NCI-H2196 treated with DMSO at 0.1 percent for 48 hours (cell line): ENCODE results near the gene ITIH5.

Source experiments
- DNase-seq: peaks from one replicate; lab custom pipeline; 2025; ENCODE audit not compliant: unreplicated experiment; lab: John Stamatoyannopoulos, UW

ITIH5 gene

GRCh38 chr10:7525314-7526016 lies 141.3 kb downstream of the ITIH5 start:
- DNase-seq, result no peak

GRCh38 chr10:7523656-7524055 lies 143.1 kb downstream of the ITIH5 start:
- DNase-seq, result no peak

GRCh38 chr10:7520507-7521485 lies 146.0 kb downstream of the ITIH5 start:
- no peak for DNase-seq

- DNase-seq, result no peak
Measured at GRCh38 chr10:7519351-7519750, 147.4 kb downstream of the ITIH5 start.

GRCh38 chr10:7518693-7519092 lies 148.1 kb downstream of the ITIH5 start:
- no peak for DNase-seq

- no peak for DNase-seq
Measured at GRCh38 chr10:7515439-7515838, 151.3 kb downstream of the ITIH5 start.

GRCh38 chr10:7513936-7514335 lies 152.8 kb downstream of the ITIH5 start:
- DNase-seq, result no peak

GRCh38 chr10:7513455-7513854 lies 153.3 kb downstream of the ITIH5 start:
- no peak for DNase-seq

- DNase-seq, result no peak
Measured at GRCh38 chr10:7512487-7512886, 154.3 kb downstream of the ITIH5 start.

- DNase-seq, result no peak
Measured at GRCh38 chr10:7511612-7512011, 155.2 kb downstream of the ITIH5 start.
